T47D (cell line): ENCODE results near the gene UBR3.

Experiments used
- DNase-seq, 2 experiments: peaks; one replicate each; pipeline versions ENCODE4 v3.0.0 to v3.0.0-alpha.2; 2011 to 2012; ENCODE audit warnings: low read depth in 1 of 2, low spot score in 1 of 2
- JUND ChIP-seq: IDR thresholded peaks from 2 replicates; pipeline ENCODE4 v1.6.1; 2012; ENCODE audit warnings: low read depth
- in situ Hi-C: cut with HindIII; loops from 2 replicates; pipeline ENCODE4 v1.10.0; 2016; ENCODE audit warnings: low sequenced_read_pairs, low pct_unique_long_range_greater_than_20kb

UBR3 gene

GRCh38 chr2:170086751-170087412 lies 259.6 kb downstream of the UBR3 start:
- no peak for DNase-seq
- in situ Hi-C loops, result no loop called here
- TF ChIP-seq JUND, result no peak

- DNase-seq, result no peak
- in situ Hi-C loops, result no loop called here
- TF ChIP-seq JUND, result no peak
Observed at GRCh38 chr2:170087413-170087793, 260.1 kb downstream of the UBR3 start.

DNA sequence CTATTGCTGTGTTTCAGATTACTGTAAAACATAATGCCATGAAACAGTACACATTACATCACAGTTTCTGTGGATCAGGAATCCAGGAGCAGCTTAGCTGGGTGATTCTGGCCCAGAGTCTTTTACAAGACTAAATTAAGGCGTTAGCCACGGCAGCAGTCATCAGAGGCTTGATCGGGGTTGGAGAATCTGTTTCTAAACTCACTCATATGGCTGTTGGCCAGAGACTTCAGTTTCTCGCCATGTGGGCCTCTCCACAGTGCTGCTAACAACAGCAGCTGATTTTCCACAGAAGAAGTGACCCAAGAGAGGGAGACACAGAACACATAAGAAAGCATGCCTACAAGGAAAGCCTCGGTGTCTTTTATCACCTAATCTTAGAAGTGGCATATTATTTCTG lies 261.5 kb downstream of the UBR3 start:
- TF ChIP-seq JUND, result no peak
- DNase-seq, result no peak
- in situ Hi-C loops, result no loop called here

GRCh38 chr2:170090229-170090628 lies 263.0 kb downstream of the UBR3 start:
- in situ Hi-C loops, result no loop called here
- DNase-seq, result no peak
- no peak for TF ChIP-seq JUND

DNA sequence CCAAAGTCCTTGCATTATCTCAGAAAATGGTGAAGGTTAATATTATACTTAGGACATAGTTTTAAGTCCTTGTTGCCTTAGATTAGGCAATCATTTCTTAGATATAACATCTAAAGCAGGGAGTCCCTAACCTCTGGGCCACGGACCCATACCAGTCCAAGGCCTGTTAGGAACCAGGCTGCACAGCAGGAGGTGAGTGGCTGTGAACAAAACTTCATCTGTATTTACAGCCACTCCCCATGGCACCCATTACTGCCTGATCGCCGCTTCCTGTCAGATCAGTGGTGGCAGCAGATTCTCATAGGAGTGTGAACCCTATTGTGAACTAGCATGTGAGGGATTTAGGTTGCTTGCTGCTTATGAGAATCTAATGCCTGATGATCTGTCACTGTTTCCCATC lies 264.2 kb downstream of the UBR3 start:
- no peak for DNase-seq
- TF ChIP-seq JUND, result no peak
- in situ Hi-C loops, result no loop called here

- in situ Hi-C loops, result no loop called here
- no peak for DNase-seq
- TF ChIP-seq JUND, result no peak
Observed at GRCh38 chr2:170092436-170093060, 265.3 kb downstream of the UBR3 start.

DNA sequence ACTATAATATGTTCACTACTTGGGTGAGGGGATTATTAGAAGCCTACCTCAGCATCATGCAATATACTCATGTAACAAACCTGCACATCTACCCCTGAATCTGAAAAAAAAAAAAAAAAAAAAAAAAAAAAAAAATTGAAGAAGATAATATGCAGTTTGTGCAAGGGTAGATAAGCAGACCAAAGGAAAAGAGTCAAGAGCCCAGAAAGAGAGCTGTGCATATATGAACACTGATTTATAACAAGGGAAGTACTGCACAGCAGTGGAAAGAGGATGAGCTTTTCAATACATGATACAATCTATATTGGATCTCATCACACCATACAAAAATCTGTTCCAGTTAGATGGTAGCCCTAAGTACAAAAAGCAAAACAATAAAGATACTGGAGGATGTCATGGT lies 268.1 kb downstream of the UBR3 start:
- in situ Hi-C loops, result no loop called here
- no peak for DNase-seq
- TF ChIP-seq JUND, result no peak

DNA sequence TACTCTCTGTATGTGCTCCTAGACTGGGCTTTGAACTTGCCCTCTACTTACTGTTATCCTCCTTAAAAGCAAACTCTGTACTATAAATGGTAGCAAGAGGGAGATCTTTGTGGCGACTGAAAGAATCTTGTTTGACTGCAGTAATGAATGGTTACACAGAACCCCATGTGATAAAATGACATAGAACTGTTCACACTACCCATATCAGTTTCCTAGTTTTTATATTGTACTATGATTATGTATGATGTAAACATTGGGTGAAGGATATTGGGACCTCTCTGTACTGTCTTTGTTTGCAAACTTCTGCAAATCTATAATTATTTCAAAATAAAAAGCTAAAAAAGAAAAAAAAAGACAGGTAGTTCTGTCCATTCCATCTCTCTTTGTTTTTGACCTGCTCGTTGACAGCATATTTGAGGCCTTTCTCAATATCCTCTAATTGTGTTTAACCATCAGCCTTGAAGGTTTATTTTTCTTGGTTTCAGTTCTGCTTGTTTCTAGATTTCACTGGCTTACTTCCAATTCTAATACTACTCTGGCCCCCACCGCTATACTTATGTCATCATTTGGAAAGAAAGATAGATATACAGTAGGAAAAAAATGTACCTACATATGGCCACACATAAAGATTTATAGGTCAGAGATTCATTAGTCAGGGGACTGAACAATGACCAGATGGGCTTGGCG lies 271.5 kb downstream of the UBR3 start:
- in situ Hi-C loops, result no loop called here
- no peak for DNase-seq

GRCh38 chr2:170101789-170102188 lies 274.5 kb downstream of the UBR3 start:
- TF ChIP-seq JUND, result no peak
- in situ Hi-C loops, result no loop called here
- DNase-seq, result no peak

More for the DNA sequence above, 271.5 kb downstream of the UBR3 start:
- no peak for TF ChIP-seq JUND

DNA sequence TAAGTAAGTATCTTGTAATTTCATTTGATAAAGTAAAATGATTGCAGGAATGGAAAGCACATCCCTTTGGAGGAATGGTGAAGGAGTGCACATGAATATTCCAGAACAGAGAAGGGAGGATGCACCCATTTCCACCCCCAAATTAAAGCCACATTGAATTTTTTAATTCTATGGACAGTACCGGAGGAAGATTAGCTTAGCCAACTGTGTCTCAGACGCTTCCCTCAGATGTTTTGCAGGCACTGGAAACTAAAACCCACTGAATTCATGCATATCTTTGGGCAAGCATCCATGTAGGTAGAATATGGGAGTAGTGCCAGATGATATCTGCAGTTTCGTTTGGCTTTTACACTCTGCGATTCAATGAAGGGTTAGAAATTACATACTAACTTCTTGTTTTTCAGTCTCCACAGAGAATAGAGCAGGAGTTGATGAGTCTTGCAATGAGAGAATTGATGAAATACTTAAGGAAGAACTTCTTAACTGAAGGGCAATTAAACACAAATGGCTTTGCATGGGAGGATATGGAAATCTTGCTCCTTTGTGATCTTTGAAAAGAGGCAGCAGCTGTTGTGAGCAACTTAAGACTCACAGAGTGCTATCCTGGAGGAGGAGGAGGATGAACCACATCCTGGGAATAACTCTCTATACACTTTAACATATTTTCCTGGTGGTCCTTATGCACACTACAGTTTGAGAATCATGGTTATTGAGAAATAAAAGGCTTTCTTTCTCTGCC lies 279.0 kb downstream of the UBR3 start:
- in situ Hi-C loops, result no loop called here
- DNase-seq, result no peak
- no peak for TF ChIP-seq JUND

- TF ChIP-seq JUND, result no peak
- DNase-seq, result no peak
- in situ Hi-C loops, result no loop called here
Observed at GRCh38 chr2:170113168-170113894, 286.1 kb downstream of the UBR3 start.

GRCh38 chr2:170115501-170116229 lies 288.4 kb downstream of the UBR3 start:
- DNase-seq, result no peak
- no peak for TF ChIP-seq JUND
- in situ Hi-C loops, result no loop called here
